Ovary (tissue), 3 donors: ENCODE results near the gene SGCA.

ENCODE experiments used
- POLR2A ChIP-seq: fragments of 450-650 bp; IDR thresholded peaks from one replicate; pipeline ENCODE4 v1.6.1; 2017; ENCODE audit warnings: antibody characterized with exemption, mild to moderate bottlenecking, moderate library complexity
- TF ChIP-seq, protein P1 (sequence below), 3 donors: fragments of 450-650 bp in 2 of 3; fragments of 200-600 bp in 1 of 3; IDR thresholded peaks; one replicate each; pipeline versions ENCODE4 v1.5.1 to v1.8.0; 2016 to 2022; ENCODE audit warnings: antibody characterized with exemption in 3 of 3, mild to moderate bottlenecking in 1 of 3
- donor health status: DM: no; HTN: no; CAD: no.

DNA sequence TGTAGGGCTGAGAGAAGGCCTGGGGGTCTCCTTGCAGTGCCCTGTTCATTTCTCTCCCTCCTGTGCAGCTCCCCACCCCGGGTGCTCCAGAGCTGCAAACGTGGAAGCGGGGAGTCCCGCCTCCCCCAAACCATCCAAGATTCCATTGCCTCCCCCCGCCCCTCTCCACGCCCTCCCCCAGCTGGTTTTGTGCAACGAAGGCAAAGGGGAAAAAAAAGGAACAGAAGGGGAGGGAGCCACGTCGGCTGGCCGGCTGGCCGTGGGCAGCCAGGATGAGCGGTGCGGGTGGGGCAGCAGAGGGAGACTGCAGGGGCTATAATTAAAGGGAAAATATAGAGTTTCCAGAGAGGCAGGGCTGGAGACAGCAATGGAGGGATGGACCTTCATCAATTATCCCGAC, 37.3 kb downstream of the SGCA start:
- no peak for TF ChIP-seq POLR2A
- TF ChIP-seq, protein P1, sequence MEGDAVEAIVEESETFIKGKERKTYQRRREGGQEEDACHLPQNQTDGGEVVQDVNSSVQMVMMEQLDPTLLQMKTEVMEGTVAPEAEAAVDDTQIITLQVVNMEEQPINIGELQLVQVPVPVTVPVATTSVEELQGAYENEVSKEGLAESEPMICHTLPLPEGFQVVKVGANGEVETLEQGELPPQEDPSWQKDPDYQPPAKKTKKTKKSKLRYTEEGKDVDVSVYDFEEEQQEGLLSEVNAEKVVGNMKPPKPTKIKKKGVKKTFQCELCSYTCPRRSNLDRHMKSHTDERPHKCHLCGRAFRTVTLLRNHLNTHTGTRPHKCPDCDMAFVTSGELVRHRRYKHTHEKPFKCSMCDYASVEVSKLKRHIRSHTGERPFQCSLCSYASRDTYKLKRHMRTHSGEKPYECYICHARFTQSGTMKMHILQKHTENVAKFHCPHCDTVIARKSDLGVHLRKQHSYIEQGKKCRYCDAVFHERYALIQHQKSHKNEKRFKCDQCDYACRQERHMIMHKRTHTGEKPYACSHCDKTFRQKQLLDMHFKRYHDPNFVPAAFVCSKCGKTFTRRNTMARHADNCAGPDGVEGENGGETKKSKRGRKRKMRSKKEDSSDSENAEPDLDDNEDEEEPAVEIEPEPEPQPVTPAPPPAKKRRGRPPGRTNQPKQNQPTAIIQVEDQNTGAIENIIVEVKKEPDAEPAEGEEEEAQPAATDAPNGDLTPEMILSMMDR (IDR thresholded peaks at IDR 0.05): no peak
